Hematopoietic multipotent progenitor cell treated with erythropoietin and hydrocortisone succinate and interleukin-3 and kit ligand, for 8 days (in vitro differentiated cells): ENCODE measurements around the gene MEIG1.
"Not testable (repeated sequence)": the region's sequence is repeated elsewhere in the genome, so short reads cannot be mapped to it uniquely, and the experiment has no call there.

Experiments
- DNase-seq: peaks from one replicate; pipeline ENCODE4 v3.0.0-alpha.2; 2015

The MEIG1 gene, protein sequence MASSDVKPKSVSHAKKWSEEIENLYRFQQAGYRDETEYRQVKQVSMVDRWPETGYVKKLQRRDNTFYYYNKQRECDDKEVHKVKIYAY

DNA sequence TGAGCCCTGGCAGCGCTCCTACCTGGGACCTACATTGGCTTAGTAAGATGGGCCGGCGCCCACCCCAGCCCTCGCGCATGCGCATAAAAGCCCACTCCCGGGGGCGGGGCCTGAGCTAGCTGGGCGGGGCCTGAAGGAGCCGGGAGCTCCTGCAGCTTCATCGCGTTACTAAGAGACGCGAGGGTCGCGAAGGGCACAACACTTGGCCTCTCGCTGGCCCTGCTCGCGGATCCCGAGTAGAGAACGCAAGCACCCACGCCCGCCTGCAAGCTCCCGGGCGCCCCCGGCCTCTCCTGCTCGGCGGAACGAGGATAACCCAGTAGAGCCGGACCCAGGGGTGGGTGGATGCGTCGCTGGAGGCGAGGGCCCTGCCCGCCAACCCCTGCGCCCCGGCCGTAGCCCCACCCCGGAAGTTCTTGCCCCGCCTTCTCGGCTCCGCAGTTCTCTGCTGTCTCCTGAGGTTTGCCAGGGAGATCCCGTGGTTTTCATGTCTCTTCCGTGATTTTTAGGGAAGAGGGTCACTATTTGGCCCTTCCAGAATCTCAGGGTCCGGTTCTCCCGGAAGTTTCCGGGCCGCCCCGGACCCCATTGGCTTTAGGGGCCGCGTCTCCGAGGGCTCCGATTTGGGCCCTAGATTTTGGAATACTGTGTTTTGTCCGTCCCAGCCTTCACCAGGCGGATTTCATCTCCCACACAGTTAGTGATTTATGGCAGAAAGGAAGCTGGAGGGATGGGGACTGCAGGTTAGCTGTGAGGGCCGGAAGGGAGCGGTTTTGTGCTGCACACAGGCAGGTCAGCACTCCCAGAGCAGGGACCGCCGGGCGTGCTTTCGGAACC lies at the start of gene MEIG1:
MEIG1 (plus strand) TSS at position 168 of the 837 bp plus-strand sequence. CDS start 7,081 bp downstream, outside the sequence.
- DNase-seq, result peak; percentile 87

DNA sequence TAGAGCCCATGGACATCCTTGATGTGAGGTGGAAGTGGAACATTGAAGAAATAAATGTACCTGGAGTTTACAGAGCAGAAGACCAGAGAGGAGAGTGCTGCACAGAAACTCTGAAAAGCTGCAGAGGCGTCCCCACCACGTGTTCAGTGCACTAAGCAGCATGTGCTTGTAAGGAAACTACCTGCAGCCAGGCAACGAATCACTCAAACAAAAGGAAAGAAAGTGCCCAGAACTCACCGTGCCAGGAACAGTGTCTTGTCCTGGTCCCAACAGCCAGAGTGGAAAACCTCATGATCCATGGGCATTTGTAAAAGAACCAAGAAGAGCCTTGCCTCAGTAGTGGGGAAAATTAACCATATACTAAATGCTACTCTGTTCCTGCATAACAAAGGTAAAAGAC lies 48.2 kb upstream of the MEIG1 start:
- no peak for DNase-seq

DNA sequence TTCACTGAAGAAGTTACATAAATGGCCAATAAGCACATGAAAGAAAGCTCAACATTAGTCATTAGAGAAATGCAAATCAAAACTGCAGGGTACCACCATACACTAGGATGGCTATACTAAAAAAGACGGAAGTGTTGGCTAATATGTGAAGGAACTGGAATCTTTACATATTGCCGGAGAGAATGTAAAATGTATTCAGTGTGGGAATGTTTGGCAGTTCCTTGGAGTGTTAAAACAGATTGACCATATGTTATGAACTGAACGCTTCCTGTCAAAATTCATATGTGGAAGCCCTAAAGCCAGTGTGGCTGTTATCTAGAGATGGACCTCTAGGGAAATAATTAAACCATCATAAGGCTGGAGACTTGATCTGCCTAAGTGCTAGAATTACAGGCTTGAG lies 47.4 kb upstream of the MEIG1 start:
- DNase-seq, result no peak

DNA sequence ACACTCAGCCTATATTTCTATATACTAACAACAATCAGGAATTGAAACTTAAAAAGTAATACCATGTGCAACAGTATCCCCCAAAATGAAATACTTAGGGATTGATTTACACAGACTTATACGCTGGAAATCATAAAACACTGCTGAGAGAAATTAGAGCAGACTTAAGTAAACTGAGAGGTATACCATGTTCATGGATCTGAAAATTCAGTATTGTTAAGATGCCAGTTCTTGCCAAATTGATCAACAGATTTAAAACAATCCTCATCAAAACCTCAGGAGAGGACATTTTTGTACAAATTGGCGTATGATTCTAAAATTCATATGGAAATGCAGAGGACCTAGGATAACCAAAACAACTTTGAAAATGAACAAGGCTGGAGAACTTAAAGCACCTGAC lies 42.6 kb upstream of the MEIG1 start:
- DNase-seq, result no peak

DNA sequence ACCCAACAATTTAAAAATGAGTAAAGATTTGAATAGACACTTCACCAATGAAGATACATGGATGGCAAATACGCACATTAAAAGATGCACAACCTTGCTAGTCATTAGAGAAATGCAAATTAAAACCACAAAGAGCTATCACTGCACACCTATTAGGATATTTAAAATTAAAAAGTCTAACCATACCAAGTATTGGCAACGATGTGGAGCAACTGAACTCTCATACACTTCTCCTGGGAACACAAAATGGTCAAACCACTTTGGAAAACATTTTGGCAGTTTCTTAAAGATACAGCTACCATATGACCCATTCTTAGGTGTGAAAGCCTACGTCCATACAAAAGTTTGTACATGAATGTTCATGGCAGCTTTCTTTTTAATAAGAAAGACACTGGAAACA lies 41.4 kb upstream of the MEIG1 start:
- no peak for DNase-seq

DNA sequence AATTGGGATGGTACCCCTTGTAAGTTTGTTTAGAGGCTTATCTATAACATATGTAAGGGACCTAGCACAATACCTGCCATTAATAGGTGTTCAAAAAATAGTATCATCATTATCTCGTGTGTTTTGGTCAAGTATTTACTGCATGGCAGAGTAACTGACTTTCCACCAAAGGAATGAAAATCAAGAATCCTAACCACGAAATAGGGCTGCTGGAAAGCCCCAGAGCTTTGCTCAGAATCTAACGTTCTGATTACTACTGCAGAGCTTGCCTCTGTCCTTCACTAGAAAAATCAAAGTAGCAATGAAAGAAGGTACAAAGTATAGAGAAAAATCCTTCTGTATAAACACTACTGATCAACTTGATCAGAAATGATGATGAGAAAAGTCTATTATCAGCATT lies 40.2 kb upstream of the MEIG1 start:
- DNase-seq, result no peak

DNA sequence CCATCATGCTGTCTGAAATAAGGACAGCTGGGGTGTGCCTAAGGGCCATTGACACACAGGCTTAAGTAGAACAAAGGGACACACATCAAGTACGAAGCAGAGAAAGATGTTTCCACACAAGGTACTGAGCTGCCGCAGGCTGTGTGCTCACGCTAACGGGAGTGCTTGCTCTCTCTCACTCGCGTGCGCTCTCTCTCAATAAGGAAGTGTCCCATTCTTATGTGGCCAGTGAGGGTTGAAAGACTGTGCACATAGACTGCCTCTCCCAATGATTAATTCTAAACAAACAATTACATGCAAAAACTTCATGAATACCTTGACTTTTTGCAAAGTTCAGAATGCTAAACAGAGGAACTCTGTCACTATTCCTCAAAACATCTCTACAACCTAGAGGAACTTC lies 35.2 kb upstream of the MEIG1 start:
- no peak for DNase-seq

DNA sequence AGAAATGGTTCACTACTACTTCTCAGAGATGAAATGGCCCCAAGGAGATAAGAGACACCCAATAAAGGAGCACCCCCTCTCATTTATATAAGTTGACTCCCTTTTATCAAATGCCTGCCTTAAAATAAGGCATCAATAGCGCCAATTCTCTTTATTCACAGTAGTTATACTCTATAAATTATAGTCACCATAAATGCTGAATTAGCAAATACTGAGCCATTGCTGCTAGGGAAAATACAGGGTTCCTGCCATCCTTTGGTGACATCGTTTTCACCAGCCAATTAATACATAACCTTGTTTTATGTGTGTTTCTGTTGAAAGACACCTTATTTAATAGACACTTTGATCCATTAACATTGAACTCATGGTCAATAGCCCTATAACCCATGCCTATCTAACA lies 33.9 kb upstream of the MEIG1 start:
- no peak for DNase-seq

DNA sequence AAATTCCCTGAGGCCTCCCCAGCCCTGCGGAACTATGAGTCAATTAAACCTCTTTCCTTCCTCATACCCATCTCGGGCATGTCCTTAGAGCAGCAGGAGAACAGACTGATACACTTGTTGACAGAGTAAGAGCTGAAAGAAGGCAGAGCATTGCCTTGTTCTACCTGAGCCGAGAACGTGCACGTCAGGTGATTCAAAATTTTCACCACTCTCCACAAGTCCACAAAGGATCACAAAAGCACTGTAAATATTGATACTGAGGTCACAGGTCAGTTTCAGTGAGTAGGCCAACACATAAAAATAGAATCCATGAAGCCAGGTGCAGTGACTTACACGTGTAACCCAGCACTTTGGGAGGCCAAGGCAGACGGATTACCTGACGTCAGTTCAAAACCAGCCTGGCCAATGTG lies 33.1 kb upstream of the MEIG1 start:
- DNase-seq, result no peak

DNA sequence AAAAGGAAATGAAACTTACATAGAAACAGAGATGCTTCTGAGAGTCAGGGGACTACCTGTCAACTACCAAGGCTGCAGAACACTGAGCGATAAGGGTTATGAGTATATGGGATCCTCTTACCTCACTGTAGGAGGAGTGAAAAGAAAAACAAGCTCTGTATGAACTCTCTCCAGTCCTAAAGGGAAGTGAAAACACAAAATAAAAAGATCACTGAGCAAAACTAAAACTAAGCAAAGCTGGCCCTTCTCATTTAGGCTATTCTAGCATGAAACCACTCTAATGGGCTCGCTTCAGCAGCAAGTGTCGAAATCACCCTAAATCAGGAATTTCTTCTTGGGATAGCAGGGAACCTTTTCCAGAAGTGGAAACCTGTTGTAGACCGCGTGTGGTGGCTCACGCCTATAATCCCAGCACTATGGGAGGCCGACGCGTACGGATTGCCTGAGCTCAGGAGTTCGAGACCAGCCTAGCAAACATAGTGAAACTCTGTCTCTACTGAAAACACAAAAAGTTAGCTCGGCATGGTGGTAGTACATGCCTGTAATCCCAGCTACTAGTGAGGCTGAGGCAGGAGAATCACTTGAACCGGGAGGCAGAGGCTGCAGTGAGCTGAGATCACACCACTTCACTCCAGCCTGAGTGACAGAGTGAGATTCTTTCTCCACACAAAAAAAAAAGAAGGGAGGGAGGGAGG lies 32.3 kb upstream of the MEIG1 start:
- no peak for DNase-seq

DNA sequence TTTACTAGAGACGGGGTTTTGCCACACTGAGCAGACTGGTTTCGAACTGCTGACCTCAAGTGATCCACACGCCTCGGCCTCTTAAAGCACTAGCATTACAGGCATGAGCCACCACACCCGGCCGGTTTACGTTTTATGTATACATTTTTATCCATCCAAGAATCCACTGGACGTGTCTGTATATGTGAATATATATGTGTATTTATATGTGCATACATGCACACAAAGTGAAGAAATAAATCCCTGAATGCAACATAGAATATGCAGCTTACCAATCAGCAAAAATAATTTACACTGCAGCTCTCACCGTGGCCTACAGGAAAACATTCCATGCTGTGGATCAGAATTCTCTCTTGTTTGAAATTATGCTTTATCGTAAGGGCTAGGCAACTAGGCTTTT lies 28.6 kb upstream of the MEIG1 start:
- DNase-seq, result no peak

DNA sequence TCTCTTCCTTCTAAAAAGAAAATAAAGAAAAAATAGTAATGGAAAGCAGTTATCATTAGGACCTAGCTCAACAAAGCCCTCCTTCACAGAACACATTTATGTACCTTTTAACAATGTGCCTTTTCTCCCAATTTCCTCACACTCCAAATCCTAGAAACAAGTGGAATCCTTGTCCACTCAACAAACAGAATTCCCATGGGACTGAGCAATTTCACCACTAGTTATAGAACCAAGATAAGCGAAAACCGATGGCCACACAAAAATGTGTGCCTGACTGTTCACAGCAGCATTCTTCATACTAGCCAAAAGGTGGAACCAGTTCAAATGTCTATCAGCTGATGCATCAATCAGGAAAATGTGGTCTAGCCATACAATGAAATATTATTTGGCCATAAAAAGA lies 22.6 kb upstream of the MEIG1 start:
- no peak for DNase-seq

DNA sequence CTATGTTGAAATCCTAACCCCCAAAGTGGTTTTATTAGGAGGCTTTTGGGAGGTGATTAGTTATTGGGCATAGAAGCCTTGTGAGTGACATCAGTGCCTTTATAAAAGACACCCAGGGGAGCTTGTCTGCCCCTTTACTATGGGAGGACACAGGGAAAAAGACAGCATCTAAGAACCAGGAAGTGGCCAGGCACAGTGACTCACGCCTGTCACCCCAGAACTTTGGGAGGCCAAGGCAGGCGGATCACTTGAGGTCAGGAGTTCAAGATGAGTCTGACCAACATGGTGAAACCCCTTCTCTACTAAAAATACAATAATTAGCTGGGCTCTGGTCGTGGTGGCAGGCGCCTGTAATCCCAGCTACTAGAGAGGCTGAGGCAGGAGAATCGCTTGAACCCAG lies 20.2 kb upstream of the MEIG1 start:
- not testable (repeated sequence) for DNase-seq

DNA sequence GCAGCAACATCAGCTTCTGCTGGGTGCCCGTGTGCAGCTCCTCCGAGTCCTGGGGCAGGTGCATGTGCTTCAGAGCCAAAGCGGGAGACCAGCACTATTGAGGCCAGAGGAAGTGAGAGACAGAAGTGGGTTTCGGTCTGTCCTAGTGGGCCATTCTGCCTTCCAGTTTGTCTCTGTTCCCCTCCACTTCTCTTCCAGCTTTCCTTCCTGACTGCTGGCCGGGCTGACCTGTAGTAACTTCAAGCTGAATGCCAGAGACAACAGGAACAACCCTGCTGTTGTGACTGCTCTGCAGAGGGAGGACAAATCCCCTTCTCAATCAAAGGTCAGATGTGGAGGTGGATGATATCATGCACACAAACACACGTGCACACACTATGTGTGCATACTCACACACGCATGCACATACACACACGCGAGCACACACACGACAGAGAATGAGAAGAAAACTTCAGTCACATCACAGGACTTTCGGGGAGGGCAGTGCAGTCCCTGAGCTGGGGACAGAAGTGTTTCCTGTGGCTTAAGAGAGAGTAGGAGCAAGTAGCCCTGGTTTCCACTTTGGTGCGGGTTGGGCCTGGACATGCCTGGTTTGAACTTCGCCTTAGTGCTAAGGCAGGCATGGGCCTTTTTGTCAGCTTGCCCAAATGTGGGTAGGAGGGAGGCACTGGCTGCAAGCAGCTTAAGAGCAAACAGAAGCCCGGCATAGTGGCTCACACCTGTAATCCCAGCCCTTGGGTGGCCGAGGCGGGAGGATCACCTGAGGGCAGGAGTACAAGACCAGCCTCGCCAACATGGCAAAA lies 16.8 kb upstream of the MEIG1 start:
- not testable (repeated sequence) for DNase-seq

DNA sequence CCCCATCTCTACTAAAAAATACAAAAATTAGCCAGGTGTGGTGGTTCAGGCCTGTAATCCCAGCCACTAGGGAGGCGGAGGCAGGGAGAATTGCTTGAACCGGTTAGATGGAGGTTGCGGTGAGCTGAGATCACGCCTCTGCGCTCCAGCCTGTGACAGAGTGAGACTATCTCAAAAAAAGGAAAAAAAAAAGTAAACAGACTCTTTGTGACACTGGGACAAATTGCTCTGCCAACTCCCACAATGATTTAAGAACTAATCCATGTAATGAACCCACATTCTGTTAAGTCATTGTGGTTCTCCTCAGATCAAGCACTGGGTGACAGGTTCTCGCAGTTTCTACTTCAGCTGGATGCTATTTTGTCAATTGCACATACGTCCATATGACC lies 16.2 kb upstream of the MEIG1 start:
- DNase-seq, result not testable (repeated sequence)

DNA sequence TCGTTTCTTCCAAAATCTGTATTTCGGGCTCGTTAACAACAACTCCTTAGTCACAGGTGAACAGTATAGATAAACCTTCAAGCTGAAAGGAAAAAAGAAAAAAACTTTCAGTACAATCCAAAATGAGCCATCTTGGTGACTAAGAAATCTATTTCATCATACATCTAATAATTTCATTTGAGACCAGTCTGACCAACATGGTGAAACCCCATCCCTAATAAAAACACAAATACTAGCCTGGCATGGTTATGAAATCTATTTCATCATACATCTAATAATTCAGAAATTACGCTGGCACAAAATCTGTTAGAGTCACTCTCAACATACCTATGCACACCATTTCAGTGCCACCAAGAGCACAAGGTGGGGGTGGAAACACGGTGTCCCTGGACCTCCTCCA lies 14.1 kb upstream of the MEIG1 start:
- DNase-seq, result no peak

DNA sequence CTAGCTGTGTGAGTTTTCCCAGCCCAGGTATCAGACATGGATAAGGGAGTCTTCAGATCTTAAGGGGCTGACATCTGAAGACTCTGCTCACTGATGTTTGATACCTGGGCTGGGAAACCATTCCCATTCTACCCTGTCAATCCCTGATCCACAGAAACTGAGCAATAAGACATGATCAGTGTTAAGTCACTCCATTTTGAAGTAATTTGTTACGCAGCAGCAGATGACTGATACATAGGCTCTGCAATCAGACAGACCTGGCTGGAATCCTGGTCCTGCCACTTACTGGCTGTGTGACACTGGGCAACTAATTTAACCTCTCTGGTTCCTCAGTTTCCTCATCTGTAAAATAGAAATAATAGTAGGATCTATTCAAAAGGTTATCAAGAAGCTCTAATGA lies 11.9 kb upstream of the MEIG1 start:
- DNase-seq, result no peak

DNA sequence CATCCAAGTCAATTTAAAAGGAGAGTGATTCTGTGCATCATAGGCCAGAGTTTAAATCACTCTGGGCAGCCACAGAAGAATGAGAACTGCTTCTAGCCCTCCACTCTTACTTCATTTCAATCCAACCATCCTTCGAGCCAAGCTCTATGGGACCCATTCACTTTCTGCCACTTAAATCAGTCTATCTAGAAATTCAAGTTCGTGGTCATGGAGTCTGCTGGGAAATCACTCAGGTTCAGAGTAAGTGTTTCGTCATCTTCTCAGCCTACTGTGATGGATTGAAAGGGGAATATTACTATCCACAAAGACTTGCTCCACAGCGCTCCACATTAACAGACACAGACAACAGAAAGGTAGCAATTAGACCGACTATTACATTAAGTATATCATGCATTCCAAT lies 9.9 kb upstream of the MEIG1 start:
- DNase-seq, result no peak

DNA sequence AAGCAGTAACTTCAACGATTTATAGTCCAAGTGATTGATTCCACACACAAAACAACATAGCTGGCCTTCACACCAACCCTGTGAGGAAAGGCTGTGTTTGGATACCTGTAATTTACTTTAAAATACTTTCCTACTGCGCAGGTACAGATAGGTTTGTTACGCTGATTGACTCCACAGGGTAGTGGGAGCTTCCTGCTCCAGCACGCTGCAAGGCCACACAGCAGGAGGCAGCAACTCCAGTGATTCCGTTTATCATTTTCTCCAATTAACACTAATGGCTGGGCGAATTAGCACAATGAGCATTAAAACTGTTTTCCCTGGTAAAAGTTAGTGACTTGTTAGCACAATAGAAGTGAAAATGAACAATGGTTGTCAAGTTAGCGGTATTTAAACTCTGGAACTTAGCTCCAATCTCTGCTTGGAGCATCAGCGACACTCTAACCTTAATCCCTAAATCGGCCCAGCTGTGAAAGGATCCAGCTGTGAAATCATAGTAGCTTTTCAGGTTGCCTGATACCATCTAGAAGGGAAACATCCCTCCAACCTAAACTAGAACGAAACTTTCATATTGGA lies 6.3 kb upstream of the MEIG1 start:
- no peak for DNase-seq

DNA sequence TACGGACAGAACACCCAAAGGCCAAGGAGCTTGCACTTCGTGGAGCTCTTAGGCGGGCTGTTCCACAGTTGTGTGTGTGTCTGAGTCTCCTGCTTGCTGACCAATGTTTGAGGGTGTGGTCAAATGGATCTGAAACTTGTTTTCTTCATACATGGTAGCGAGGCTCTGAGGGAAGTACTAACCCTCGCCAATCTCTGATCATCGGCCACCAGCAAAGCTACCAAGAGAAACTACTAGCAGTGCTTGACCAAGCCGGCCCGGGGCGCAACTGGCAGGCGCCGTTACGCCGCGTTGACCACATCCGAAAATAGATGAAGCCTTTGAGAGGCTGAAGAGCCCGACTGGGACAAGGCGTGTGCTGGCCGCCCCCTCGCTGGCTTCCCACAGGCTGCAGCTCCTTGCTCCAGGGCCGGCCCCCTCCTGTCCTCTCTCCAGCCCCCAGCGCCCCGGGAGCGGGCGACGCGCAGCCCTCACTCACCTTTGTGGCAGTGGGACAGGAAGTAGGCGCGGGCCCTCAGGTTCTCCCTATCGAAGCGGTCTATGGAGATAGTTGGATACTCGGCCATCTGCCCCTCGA lies 5.7 kb upstream of the MEIG1 start:
- DNase-seq, result peak; percentile 35

DNA sequence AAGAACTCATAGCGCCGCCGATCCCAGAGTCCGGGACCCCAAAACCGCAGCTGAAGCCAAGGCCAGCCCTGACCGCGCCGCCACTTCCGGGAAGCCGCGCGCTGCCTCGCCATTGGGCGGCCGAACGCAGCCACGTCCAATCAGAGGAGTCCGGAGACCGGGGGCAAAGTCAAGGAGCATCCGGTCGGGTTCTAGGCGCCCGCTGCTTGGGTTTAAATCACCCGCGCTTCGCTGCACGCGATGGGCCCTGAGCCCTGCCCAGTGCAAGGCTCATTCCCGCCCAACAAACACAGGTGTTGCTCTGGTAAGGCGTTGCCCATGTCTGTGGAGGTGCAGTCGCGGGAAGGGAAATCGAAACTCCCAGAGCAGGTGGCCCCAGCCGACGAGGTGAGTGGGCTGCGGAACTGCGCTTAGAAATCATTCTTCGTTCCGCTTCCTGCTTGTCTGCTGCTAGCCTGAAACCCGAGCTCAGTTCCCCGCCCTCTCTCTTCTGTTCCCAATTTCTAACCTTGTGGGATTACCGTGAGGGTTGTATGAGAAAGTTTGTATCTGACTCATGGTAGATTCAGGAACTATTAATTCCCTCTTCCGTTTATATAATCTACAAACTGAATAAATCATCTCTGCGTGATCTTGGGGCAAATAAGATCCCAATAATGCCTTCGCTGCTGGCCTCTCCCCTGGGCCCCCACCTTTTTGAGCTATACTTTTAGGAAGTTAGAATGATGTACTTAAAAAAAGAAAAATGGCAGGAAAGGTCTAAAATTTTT lies 5.0 kb upstream of the MEIG1 start, which contains the start of gene DCLRE1C:
DCLRE1C (minus strand) TSS at position 96 of the 770 bp plus-strand sequence; CDS start at position 10, 86 bp downstream.
- peak; percentile 91 for DNase-seq

DNA sequence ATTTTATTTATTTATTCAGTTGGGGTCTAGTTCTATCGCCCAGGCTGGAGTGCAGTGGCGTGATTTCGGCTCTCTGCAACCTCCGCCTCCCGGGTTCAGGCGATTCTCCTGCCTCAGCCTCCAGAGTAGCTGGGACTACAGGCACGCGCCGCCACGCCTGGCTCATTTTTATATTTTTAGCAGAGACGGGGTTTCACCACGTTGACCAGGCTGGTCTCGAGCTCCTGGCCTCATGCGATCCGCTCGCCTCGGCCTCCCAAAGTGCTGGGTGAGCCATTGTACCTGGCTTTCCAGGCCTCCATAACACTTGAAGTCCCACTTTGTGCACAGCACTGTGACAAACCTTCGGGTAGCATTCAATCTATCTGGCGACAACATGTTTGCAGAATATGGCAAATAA lies 4.3 kb upstream of the MEIG1 start:
- no peak for DNase-seq
